Raji (cell line): ENCODE results near the gene LCE4A.
"Not testable (repeated sequence)": the region's sequence is repeated elsewhere in the genome, so short reads cannot be mapped to it uniquely, and the experiment has no call there.

Experiments
- POLR2A ChIP-seq: IDR thresholded peaks from 2 replicates; pipeline ENCODE4 v1.6.1; 2011; ENCODE audit warnings: low read depth, low read length, control low read depth; ENCODE audit not compliant: insufficient read depth

The LCE4A gene

GRCh38 chr1:152707860-152708259, at the start of gene LCE4A:
Gene LCE4A, plus strand, starts transcription at chr1:152708160. Its CDS starts 916 bp downstream, at chr1:152709076.
- TF ChIP-seq POLR2A = no peak

- TF ChIP-seq POLR2A = no peak
Observed at GRCh38 chr1:152658649-152659048, 49.3 kb upstream of the LCE4A start.

- no peak for TF ChIP-seq POLR2A
Observed at GRCh38 chr1:152663098-152663497, 44.9 kb upstream of the LCE4A start, which contains the start of gene LCE2D. Gene LCE2D, plus strand, starts transcription at chr1:152663380. Its CDS starts 726 bp downstream, at chr1:152664106.

- TF ChIP-seq POLR2A = no peak
Observed at GRCh38 chr1:152667648-152668047, 40.3 kb upstream of the LCE4A start.

- TF ChIP-seq POLR2A = no peak
Observed at GRCh38 chr1:152673016-152673415, 34.9 kb upstream of the LCE4A start.

- TF ChIP-seq POLR2A = not testable (repeated sequence)
Observed at GRCh38 chr1:152674983-152675382, 33.0 kb upstream of the LCE4A start, which contains the start of gene LCE2C. Gene LCE2C, plus strand, starts transcription at chr1:152675279. Its CDS starts 737 bp downstream, at chr1:152676016.

GRCh38 chr1:152679459-152679858, 28.5 kb upstream of the LCE4A start:
- TF ChIP-seq POLR2A = no peak

GRCh38 chr1:152681616-152682015, 26.3 kb upstream of the LCE4A start:
- TF ChIP-seq POLR2A = no peak

GRCh38 chr1:152683846-152684245, 24.1 kb upstream of the LCE4A start:
- no peak for TF ChIP-seq POLR2A

GRCh38 chr1:152685823-152686222, 22.1 kb upstream of the LCE4A start, which contains the start of gene LCE2B:
Gene LCE2B, plus strand, starts transcription at chr1:152686123. Its CDS starts 721 bp downstream, at chr1:152686844.
- TF ChIP-seq POLR2A = not testable (repeated sequence)

GRCh38 chr1:152697701-152698600, 10.0 kb upstream of the LCE4A start, which contains the start of gene LCE2A:
Gene LCE2A, plus strand, starts transcription at chr1:152698345. Its CDS starts 557 bp downstream, at chr1:152698902.
- no peak for TF ChIP-seq POLR2A

- TF ChIP-seq POLR2A = no peak
Observed at GRCh38 chr1:152699746-152700145, 8.2 kb upstream of the LCE4A start.

GRCh38 chr1:152718238-152718637, 10.3 kb downstream of the LCE4A start:
- TF ChIP-seq POLR2A = no peak

- TF ChIP-seq POLR2A = no peak
Observed at GRCh38 chr1:152725261-152725660, 17.3 kb downstream of the LCE4A start.

GRCh38 chr1:152728986-152729385, 21.0 kb downstream of the LCE4A start:
- TF ChIP-seq POLR2A = no peak

GRCh38 chr1:152735648-152736047, 27.7 kb downstream of the LCE4A start:
- no peak for TF ChIP-seq POLR2A

GRCh38 chr1:152737997-152738396, 30.0 kb downstream of the LCE4A start:
- TF ChIP-seq POLR2A = no peak

- no peak for TF ChIP-seq POLR2A
Observed at GRCh38 chr1:152739841-152740240, 31.9 kb downstream of the LCE4A start.
